G401 (cell line): ENCODE results near the gene CPSF3. TPM values are rescaled to one million over a fixed set of nuclear protein-coding genes. Genes with fewer than 3 reads are reported as not detected.
A peak's percentile ranks its signal among the peaks of the same experiment; 100 is the strongest.

Experiments used
- DNase-seq: peaks from one replicate; pipeline ENCODE4 v3.0.0-alpha.2; 2015; ENCODE audit warnings: low spot score
- in situ Hi-C: cut with HindIII; loops from 2 replicates; pipeline ENCODE4 v1.10.0; 2016; ENCODE audit warnings: low sequenced_read_pairs, mixed read lengths
- total RNA-seq: library from RNA; depleted of rRNA; stranded (reverse); fragments of >200 nt; shearing (Covaris generic); gene quantifications from 2 replicates; pipeline ENCODE4 v1.2.3, GENCODE V29; 2014

The CPSF3 gene
- total RNA-seq, 1 experiment from 2014 or later = 47.8 TPM

DNA sequence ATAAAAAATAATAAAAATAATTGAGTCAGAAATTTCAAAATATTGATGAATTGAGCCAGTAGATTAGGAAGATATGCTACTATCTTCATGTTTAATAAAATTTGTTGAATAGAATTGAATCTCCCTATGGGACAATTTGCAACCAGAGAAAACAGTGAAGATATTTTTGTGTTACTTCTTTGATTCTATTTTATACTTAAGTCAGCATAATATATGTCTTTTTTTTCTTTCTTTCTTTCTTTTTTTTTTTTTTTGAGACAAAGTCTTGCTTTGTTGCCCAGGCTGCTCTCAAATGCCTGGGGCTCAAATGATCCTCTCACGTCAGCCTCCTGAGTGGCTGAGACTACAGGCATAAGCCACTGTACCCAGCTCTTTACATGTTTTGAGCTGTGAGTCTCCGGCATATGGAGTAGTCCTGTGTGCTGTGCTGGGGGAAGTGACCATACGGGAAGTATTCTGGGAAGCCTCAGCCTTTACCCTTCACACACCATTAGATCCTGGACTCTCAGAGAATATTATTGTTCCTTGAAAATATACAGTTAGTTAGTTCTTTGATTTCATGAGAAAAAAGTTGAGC, 37.1 kb downstream of the CPSF3 start:
- DNase-seq = no peak
- in situ Hi-C loops = no loop called here

DNA sequence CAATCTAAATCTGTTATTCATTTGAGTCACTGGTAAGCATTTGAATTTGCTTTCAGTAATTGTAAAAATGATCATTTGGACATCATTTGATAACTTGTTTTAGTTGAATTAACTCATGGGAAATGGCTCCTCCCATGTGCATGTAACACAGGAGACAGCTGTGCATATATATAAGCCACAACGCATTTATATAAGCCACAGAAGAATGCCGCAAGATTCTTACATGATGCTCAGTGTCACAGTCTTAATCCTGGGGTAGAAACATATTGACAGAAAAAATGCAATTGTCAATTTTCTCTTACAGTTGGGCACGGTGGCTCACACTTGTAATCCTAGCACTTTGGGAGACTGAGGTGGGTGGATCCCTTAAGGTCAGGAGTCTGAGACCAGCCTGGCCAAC, 37.6 kb downstream of the CPSF3 start:
- in situ Hi-C loops = no loop called here
- DNase-seq = no peak

DNA sequence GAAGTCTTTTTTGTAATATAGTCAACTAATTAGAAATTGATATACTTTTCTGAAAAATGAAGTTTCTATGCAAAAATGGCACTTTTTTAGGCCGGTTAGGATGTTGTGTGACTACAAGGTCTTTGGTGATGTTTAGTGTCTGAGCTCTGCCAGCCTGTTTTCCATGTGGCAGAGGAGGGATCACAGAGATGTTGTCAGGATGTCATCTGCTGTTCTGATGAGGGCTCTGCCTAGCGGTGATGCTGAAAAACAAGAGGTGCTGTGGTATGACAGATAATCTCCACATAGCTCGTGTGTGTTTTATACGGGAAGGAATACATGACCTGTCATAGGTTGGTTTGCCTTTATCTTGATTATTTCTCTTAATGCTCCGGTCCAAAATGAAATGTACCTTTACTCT, 38.9 kb downstream of the CPSF3 start:
- in situ Hi-C loops = no loop called here
- DNase-seq = no peak

DNA sequence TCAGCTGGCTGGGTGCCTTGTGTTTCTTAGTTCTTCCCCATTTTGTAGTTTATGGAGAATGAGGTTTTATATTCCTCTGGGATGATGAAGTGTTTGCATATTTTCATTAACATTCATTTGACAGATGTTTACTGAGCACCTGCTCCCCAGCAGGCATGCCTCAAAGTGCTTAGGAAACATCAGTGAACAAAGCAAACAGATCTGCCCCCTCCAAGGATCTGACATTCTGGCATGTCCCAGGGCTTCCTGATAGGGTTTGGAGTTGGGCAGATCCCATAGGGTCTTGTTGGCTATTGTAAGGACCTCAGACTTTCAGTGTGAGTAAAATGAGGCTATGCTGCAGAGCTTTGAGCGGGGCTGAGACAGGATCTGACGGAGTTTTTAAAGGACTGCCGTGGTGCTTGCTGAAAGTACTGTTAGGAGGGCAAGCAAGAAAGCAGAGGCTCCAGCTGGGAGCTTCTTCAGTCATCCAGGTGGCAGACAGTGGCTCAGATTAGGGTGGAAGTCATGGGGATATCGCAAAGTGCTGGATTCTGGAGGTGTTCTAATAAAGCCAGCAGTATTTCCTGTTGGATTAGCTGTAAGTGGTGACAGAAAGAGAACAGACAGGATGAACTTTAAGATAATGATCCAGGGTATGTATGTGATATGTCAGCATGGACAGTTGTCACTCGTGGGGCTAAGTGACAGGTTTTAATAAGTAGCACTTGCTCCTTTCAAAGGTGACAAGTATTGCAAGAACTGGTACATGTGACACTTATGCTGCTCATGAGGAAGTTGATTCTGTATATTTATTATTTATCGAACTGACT, 39.6 kb downstream of the CPSF3 start:
- DNase-seq = no peak
- in situ Hi-C loops = no loop called here

DNA sequence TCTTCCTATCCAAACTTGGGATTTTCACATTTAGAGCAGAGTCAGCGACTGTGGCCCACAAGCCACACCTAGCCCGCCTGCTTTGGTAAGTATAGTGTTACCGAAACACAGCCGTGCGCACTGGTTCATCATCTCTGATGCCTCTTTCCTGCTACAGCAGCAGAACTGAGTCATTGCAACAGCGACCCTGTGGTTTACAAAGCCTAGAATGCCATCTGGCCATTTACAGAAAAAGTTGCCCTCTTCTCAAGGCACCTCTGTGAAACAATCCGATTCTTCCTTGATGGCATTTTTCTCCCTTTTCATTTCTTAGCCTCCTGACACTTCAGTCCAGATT, 40.2 kb downstream of the CPSF3 start:
- in situ Hi-C loops = no loop called here
- no peak for DNase-seq

DNA sequence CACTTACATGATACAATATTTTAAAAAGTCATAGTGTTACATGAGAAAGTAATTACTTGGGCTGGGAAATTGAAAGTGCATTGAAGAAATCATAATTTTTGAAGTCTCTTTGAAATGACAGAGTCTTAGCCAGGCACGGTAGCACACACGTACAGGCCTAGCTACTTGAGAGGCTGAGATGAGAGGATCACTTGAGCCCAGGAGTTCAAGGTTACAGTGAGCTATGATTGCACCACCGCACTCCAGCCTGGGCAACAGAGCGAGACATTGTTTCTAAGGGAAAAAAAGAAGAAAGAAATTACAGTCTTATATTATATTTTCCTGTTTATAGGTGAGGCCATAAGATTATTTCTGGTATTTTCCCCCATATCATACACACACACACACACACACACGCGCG, 41.7 kb downstream of the CPSF3 start:
- in situ Hi-C loops = no loop called here

DNA sequence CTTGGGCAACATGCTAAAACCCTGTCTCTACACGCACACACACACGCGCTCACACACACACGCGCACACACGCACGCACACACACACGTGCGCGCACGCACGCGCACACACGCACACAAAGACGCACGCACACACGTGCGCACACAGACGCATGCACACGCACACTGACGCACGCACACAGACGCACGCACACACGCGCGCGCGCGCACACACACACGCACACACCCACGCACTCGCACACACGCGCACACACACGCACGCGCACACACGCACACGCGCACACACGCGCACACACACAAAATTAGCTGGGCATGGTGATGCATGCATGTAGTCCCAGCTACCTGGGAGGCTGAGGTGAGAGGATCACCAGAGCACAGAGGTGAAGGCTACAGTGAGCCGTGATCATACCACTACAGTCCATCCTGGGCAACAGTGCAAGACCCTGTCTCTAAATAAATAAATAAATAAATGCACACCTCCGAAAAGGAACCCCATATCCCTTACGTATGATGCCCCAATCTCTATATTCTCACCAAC, 42.8 kb downstream of the CPSF3 start:
- in situ Hi-C loops = no loop called here
- no peak for DNase-seq

More for the DNA sequence above, 41.7 kb downstream of the CPSF3 start:
- DNase-seq = no peak

DNA sequence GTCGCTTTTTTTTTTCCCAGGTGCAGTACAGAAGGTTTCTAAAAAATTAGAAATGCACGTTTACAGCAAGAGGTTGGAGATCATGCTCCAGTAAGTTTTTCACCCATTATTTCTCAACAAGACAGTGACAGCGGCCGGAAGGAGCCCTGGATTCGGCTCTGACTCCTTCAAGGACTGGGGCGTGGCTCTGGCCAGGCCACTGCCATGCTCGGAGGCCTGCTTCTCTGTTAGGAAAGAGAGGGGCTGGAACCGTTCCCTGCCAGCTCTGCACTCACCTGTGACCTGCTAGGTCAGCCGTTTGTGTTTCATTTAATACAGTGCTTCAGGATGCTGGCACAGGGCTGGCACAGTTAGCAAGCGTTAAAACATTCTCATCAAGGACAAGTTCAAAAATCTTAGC, 44.2 kb downstream of the CPSF3 start:
- in situ Hi-C loops = no loop called here
- DNase-seq = no peak

DNA sequence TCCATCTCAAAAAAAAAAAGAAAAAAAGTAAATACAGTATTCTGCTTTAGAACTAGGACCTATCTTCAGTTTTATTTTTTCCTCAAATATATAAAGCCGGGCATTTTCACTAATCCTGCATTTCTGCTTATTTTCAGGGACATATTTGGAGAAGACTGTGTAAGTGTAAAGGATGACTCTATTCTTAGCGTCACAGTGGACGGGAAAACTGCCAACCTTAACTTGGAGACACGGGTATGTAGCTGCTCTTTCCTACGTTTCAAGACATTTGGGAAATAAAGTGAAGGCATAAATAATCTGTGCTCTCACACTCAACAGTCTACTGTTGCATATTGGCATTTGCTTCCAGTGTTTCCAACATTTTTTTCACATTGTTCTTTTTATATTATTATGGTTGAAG, 47.8 kb downstream of the CPSF3 start:
- no peak for DNase-seq
- in situ Hi-C loops = no loop called here

DNA sequence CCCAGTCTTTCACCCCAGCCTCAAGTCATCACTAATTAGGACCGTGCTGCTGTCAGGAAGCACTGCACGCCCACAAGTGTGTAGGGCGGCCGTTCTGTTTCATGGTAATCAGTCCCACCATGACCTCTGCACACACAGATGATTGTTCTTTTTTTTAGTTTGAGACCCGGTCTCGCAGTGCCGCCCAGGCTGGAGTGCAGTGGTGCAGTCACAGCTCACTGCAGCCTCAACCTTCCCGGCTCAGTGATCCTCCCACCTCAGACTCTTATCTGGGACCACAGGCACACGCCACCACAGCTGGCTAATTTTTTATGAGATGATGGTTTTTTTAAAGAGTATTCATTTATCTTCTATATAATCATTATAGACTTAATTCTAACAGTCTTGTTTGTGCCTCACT, 49.1 kb downstream of the CPSF3 start:
- DNase-seq = no peak
- in situ Hi-C loops = no loop called here

DNA sequence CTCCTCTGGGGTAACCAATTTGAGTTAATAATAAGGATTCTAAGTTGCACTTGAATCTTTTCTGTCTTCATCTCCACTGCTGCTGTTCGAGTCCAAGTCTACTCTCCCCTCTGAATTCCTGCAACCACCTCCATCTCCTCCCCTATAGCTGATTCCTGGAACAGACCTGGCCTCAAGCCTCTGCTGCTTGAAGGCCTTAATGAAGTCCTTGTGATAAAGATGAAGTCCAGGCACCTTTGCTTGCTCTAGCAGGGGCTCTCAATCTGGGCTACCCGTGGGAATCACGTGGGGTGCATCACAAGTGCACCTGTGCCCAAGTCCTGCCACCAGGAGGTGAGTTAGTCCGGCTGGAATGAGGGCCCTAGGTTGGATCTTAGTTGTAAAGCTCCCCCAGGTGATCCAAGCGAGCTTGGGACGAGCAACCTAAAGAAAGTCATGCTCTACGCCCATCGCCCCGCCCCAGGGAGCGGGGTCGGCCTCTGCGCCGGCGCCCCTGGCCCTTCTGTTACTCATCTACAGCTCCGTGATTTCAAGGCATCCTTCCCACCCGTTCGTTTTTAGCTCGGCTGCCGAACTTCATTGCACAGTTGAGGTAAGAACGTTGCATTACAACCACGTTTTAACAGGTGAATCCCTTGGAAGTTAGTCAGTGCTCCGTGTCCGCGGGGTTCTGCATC, 50.0 kb downstream of the CPSF3 start:
- in situ Hi-C loops = no loop called here
- peak; percentile 58 for DNase-seq

DNA sequence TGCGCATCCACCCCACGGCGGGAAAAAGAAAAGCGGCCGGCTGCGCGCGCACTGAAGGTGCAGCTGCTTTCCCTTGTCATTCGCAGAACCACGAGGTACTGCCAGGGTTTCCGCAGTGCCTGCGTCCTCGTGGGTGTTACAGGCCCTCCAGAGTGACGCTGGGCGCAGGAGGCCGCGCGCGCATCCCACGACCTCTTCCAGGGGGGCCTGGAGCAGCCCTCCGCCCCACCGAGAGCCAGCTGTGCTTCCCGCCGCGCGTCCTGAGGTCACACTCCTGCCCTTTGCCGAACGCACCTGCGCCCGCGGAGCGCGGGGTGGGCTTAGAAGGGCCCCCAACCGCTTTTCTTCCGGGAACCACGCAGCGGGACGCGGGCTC, 50.5 kb downstream of the CPSF3 start:
- in situ Hi-C loops = no loop called here
- DNase-seq = no peak

DNA sequence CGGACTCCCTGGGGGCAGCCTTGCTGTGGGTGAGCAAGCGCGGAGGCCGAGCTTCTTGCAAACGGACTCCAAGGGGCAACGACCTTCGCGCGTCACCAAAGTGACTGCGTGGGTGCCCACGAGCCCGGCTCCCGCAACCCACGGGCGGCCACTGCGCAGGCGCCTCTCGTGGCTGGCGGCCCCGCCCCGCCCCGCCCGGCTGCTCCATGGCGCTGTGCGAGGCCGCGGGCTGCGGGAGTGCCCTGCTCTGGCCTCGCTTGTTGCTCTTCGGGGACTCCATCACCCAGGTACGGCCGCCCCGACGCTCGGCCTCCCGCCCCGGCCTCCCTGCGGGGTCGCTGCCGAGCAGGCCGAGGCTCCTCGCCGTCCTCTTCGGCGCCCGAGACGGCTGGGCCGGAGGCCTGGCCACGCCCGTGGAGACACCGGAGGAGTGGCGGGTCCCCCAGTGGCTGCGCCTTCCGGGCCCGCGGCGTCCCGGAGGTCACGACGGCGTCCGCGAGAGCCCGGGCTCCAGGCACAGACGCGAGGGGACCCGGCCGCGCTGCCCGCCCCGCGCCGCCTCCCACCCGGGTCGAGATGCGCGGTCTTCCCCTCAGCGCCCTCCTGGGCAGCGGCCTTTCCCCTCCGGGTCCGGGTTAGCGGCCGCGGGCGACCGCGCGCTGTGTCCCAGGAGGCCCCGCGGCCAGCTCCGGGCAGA, 51.1 kb downstream of the CPSF3 start, which contains the start of gene IAH1:
TSS of gene IAH1 (plus strand) at position 191 of the 697 bp plus-strand sequence. CDS start at position 207, 16 bp downstream.
- in situ Hi-C loops = no loop called here
- peak; percentile 65 for DNase-seq

DNA sequence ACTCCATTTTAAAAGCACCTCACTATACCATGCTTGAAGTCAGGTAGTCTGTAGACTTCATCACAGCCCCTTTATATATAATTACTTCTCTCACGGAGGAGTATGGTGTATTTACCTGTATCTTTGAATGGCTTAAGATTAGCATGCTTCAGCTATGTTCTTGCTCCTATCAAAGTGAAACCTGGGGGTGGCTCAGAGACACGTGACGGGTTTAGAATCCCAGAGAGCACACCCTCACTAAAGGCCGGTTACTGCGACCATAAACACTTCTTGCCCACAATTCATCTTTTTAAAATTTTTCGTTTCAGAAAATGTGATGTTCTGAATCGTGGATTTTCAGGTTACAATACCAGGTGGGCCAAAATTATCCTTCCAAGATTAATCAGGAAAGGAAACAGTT, 54.5 kb downstream of the CPSF3 start:
- in situ Hi-C loops = no loop called here
- DNase-seq = no peak

DNA sequence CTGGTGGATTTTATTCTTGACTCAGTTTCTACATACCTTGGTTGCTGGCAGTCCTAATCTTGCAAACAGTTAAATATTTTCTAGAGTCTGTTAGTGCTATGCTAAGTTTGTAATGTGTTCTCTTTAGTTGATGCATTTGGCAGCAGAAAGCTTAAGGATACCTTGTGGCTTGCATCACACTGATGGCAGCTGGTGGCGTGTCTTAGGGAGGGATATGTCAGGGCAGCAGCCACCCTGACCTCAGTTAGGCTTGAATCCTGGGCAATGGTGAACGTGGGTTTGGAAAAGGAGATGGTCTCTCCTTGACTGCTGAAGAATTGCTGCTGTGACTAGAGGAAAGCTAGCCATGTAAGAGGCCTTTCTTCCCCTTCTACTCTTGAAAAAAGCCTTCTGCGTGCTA, 55.1 kb downstream of the CPSF3 start:
- in situ Hi-C loops = no loop called here
- DNase-seq = no peak

DNA sequence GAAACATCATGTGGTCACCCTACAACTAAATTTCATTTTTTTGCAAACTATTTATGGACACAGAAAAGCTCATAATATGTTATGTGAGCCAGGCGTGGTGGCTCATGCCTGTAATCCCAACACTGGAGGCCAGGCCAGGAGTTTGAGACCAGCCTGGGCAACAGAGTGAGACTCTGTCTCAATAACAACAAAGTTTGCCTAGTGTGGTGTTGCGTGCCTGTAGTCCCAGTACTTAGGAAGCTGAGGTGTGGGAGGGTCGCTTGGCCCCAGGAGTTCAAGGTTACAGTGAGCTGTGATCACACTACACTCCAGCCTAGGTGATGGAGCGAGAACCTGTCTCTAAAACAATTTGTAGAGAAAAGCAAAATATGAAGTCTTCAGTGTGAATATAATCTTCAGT, 56.7 kb downstream of the CPSF3 start:
- DNase-seq = no peak
- in situ Hi-C loops = no loop called here

DNA sequence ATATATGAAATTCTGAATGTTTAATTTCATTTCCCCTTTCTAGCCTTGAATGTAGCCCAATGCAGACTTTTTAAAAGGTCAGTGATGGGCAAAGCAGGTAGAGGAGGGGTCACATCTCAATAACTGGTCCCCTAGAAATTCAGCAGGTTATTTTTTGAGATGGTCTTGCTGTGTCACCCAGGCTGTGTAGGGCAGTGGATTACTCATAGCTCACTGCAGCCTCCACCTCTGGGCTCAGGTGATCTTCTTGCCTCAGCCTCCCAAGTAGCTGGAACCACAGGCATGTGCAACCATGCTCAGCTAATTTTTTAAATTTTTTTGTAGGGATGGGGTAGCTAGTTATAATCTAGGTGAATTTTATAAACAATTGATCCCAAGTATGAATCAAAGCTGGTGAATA, 59.7 kb downstream of the CPSF3 start:
- DNase-seq = no peak
- in situ Hi-C loops = no loop called here

DNA sequence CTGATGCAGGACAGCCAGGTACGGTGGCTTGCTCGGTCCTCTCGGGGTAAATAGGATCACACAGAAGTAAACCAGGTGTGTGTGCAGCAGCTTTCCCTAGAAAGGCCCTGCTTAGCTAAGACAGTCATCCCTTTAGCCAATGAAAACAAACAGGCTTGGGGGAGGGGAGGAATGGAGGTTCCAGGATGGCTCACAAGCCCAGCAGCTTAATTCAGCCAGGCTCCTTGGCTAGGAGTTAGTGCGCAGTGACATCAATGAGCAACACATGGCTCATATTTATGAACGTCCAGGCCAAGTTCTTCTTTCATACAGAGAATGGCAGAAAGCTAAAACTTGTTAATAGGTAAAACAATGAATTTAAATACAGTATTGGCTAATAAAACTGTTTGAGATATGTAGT, 61.1 kb downstream of the CPSF3 start:
- no peak for DNase-seq
- in situ Hi-C loops = no loop called here

DNA sequence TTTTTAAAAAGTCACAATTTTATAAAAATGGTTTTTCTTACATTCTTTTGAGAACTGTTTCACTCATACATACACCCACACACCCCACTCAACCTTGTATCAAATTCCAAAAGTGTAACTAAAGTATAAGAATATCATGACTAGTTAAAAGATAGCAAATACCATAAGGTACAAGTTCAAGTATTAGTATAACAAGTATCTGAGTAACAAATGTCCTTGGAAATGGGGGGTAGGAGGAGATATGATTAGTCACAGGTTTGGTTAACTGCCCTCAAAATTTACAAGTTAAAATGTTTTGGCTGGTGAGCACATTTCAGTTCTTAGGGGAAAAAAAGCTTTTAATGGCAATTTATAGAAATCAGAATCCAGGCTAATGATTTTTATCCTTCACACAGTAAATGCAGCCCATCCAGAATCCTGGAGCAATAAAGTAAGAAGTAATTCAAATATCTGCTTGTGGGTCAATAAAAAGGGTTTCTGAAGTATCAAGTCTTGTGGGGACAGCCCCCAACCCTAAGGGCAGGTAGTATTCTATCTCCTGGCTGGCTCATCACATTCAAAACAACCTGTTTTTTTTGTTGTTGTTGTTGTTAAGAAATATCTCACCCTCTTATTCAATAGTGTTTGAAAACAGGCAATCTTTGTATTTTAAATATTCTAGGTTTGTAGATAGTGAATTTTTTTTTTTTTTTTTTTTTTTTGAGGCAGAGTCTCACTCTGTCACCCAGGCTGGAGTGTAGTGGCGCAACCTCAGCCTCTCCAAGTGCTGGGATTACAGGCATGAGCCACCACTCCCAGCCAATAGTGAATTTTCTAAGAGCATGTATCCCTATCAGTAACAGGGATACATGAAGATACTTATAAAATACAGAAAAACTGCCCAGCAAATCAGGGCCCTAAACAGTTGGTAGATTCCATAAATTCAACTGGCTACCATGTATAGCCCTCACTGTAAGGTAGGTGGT, 65.4 kb downstream of the CPSF3 start:
- no peak for DNase-seq
- in situ Hi-C loops = no loop called here
